ENCODE data around the gene PFN1. TPM values are rescaled to one million over a fixed set of nuclear protein-coding genes. Genes with fewer than 3 reads are reported as not detected.

PFN1 gene
- total RNA-seq, 1 donor from 2014 or later: 280 TPM

DNA sequence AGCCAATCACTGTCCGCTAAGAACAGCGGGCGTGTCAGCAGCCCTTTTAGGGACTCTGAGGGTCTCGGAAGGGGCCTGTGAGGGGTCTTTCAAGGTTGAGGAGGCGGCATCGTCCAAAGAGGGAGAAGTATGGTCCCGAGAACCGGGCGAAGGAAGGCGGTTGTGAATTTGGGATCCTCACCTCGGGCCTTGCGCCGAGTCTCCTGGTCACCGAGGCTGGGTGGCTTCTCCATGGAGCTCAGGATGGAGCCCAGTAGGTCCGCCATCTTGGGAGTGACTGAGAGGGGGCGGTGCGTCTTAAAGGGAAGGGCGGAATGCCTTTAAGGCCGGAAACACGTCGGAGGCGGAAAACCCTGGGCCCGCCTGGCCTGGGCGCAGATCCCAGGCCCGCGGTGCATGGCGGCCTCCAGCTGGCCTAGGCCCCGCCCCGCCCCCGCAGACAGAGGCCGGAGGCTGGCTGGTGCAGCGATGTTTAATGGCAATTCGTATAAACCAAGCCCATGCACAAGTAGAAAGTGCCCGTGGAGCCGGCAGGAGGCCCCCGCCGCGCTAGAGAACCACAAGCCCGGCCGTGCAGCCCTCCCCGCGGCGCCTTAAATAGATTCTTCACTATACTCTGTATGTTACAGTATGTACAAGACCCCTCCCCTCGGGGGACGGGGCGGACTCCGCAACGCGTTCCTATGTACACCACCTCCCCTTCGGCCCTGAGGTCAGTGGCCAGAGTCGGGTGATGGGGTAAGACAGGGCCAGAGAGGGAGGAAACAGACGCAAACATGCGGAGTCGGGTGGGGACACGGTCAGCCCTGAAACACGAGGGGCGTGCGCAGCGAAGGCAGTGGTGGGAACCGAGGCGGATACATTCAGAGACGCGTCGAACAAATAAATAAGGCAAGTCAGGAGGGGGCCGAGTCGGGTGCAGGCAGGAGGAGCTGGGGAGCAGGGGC is 19.5 kb upstream of the PFN1 start, which contains the start of gene SPAG7:
Gene SPAG7 (minus strand): TSS at position 279 of the 947 bp plus-strand sequence. CDS start 13 bp downstream, at position 266.
- peak; percentile 99 for DNase-seq (ENCODE audit: low read depth in 2 of 2)

- peak; percentile 100 for DNase-seq (ENCODE audit: low read depth in 2 of 2)
Measured at GRCh38 chr17:4966844-4967538, 18.7 kb upstream of the PFN1 start.

DNA sequence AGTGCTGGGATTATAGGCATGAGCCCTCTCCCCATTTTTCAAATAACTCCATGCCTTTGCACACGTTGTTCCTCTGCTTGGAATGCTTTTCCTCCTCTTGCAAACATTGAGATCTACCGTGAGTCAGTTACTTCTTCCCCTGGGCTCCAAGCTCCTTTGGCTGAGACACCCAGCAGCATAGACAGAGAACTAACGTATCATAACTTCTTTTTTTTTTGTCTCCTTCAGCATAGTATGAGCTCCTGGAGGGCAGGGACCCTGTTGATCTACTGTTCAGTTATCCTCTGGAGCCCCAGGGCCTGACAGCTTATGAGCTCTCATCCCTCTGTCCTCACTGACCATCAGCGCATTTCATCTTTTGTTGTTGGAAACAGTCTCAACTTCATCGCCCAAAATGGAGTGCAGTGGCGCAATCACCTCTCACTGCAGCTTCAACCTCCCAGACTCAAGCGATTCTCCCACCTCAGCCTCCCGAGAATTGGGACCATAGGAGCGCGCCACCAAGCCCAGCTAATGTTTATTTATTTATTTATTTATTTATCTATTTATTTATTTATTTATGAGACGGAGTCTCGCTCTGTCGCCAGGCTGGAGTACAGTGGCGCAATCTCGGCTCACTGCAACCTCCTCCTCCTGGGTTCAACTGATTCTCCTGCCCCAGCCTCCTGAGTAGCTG is 17.1 kb upstream of the PFN1 start:
- DNase-seq (ENCODE audit: low read depth in 2 of 2): no peak

DNA sequence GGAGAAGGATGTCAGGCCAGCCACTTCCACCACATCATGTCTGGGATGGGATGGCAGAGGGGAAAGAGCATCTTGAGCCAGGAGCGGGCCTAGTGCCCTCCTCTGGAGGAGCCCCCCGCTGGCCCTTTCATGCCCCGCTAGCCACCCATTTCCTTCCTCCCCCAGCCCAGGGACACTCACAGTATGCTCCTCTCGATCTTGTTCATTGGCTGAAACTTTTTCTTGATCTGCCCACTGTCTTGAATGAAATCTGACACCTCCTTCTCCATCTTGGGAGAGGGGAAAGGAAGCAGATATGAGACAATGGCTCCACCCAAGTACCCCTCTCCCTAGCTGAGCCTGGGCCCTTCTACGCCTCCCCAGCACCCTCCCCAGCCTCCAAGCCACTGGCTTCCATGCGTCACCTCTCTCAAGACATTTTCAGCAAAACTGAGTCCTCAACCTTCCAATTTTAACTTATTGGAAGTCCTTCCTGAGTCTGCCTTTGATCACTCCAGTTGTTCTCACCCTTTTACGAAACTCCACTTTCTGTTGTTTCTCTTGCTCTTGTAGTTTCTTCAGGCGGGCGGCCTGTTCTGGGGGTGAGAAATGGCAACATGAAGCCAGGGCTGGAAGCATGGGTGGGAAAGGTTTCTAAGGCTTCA is 12.1 kb upstream of the PFN1 start:
- DNase-seq (ENCODE audit: low read depth in 2 of 2): no peak

DNA sequence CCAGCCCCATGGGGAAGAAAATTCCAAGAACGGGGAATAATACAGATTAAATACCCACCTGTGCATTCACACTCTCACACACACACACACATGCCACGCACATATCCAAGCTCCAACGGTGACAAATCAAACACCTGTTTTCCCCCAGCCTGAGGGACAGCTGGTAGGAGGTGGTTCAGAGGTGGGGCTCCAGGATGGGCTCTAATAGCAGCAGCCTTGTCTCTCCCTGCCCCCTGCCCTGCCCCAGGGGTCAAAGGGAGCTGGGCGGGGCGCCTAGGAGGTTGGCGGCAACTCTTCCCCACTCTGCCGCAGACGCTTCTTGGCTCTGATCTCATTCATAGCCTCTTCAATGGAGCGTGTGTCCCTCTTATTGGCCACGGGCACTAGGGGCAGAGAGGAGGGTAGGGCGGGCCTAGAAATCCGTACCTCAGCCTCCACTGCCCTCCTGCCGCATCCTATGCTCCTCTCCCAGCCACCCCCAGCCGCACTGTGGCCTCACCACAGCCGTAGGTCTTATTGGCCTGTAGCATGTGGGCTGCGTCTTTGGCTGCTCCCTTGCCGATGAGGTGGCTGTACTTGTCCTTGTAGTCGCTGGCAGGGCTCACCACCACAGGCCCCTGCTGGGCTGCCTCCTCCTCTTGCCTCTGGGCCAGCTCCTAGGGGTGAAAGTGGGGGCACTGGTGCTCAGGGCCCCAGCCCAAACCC is 11.1 kb upstream of the PFN1 start:
- DNase-seq (ENCODE audit: low read depth in 2 of 2): no peak

- no peak for DNase-seq (ENCODE audit: low read depth in 2 of 2)
Measured at GRCh38 chr17:4958102-4958501, 9.8 kb upstream of the PFN1 start.

GRCh38 chr17:4956493-4957061 is 8.2 kb upstream of the PFN1 start:
- peak; percentile 19 to 37 for DNase-seq (ENCODE audit: low read depth in 2 of 2)

DNA sequence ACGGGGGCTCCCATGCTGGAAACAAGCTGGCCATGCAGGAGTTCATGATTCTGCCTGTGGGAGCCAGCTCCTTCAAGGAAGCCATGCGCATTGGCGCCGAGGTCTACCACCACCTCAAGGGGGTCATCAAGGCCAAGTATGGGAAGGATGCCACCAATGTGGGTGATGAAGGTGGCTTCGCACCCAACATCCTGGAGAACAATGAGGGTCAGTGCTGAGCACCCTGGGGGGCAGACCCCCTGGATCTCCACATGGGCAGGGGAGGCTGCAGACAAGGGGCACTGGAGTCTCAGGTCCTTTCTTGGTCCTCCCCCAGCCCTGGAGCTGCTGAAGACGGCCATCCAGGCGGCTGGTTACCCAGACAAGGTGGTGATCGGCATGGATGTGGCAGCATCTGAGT is 6.8 kb upstream of the PFN1 start:
- DNase-seq (ENCODE audit: low read depth in 2 of 2): no peak

DNA sequence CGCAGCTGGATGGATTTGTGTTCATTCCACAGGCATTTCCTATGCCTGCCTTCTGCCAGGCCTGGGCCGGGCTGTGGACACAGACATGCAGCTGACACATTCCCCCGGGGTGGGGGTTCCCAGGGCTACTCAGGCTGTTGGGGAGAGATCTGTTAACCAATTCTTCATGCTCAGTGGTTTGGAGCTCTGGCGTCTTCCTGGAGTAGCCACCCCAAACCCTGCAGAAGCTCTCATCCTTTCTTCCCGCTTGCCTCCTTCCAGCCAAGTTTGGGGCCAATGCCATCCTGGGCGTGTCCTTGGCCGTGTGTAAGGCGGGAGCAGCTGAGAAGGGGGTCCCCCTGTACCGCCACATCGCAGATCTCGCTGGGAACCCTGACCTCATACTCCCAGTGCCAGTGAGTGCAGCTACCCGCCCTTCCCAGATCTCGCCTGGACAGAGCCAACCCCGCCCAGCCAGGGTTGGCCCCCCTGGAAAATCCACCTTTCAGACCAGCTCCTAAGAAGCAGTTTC is 5.2 kb upstream of the PFN1 start:
- DNase-seq (ENCODE audit: low read depth in 2 of 2): peak in 1 of 2 donors; percentile 68

GRCh38 chr17:4951486-4951885 is 3.2 kb upstream of the PFN1 start:
- no peak for DNase-seq (ENCODE audit: low read depth in 2 of 2)

- no peak for DNase-seq (ENCODE audit: low read depth in 2 of 2)
Measured at GRCh38 chr17:4950746-4951204, 2.4 kb upstream of the PFN1 start, which contains the start of gene ENO3. TSS of gene ENO3 (plus strand) at chr17:4951119. CDS start at chr17:4951830, 711 bp downstream.

DNA sequence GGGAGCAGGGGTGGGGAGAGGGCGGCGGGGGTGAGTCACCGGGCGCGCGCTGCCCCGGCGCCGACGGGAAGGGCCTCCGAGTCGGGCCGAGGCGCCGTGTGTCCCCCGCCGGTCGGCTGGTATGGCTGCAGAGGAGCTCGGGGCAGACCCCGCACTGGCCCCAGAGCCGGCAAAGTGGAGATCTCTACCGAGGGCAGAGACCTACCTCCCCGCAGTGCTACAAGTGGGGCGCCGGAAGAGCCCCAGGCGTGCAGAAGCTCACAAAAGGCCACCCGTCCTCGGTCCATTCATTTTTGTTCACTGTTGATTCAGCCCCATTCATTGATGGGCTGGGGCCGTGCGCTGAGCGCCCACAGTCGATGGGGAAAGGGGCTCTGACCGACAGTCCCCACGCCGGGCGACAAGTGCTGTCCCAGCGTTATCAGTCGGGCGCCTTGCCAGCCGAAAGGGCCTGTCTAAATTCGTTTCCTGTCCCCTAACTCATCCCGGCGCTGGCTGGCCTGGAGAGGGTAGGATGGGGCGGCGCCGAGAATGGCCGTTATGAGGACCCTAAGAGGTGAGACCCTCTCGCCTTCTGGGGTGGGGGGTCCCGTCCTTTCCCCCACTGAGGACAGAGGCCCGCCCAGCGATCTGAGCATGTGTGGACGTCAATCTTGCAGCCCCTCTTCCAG is 1.9 kb upstream of the PFN1 start:
- DNase-seq (ENCODE audit: low read depth in 2 of 2): peak; percentile 50 to 57

DNA sequence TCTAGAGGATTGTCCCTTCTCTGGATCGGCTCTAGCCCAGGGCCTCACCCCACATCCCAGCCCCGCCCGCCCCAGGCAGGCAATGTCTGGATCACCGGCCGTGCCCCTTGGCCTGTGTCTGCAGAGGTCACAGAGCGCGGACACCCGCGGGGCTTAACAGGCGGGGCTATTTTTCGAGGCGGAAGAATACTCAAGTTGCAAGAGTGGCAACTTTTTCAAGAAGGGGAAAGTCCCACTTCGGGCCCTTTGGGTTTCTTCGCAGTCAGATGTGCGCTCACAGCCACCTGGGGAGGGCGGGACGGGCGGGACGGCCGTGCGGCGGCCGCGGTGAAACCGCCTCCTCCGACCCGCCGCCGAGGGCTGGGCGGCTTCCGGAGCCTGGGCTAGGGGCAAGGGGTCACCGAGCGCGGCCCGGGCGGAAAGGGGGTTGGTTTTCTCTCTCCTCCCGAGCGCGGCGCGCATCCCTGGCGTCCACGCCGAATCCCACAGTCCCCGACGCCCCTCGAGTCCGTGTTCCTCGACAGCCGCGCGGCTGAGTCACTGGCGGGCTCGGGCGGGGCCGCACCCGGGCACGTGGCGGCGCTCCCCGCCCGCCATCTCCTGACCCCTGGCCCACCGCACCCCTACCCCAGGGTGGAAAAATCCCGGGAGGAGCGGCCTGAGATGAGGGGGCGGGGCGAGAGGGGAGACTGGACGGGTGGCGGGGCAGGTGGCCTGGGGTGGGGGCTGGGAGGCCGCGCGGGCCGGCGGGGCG is 1.2 kb upstream of the PFN1 start:
- peak; percentile 42 to 74 for DNase-seq (ENCODE audit: low read depth in 2 of 2)

DNA sequence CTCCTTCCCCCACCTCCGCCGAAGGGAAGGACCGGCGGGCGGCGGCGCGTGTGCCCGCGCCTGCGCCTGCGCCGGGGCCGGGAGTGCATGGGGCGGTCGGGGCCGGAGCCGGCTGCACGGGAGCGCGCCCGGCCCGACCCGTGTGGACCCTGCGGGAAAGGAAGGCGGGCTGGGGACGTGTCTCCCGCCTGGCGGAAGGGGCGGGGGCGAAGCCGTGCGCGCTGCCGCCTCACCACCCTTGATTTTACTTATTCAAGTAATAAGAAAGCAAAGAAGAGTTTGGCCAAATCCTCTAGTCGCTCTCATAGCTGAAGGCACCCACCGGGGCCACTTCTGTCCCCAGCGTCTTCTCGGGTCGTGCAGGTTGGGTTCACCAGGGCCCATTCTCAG is 596 bp upstream of the PFN1 start:
- DNase-seq (ENCODE audit: low read depth in 2 of 2): peak; percentile 89

DNA sequence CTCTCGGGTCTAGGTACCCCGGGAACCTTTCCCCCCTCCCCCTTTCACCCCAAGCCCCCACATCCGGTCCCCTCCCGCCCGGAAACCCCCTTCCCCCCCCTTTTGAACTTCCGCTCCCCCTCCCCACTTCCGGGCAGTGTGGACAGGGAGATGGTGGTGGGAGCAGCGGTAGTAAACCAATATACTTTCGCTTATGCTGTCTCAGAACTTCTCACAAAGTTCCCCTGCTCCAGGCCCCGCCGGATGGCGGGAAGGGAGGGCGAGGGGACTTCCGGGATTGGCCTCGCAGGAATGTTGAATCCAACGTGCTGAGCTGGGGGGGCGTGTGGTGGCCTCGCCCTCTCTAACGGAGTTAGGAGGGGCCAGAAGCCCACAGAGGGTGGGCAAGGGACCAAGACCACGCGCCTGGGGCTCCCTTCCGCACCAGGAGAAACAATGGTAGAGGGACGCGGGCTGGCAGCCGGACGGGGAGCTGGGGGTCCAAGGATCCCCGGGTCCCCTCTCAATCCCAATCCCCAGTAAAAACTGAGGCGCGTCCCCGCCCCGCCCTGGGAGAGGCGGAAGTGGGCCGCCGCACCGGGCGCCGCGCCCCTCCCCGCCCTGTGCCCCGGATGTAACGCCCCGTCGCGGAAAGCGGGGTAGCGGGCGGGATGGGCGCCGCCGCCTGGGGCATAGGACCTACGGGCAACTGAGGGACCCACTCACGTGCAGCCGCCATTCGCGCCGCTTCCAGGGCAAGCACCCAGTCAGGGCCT is 742 bp downstream of the PFN1 start:
- peak; percentile 64 to 66 for DNase-seq (ENCODE audit: low read depth in 2 of 2)

GRCh38 chr17:4947010-4947410 is 1.3 kb downstream of the PFN1 start:
- DNase-seq (ENCODE audit: low read depth in 2 of 2): peak in 1 of 2 donors; percentile 33

- no peak for DNase-seq (ENCODE audit: low read depth in 2 of 2)
Measured at GRCh38 chr17:4946312-4946976, 1.9 kb downstream of the PFN1 start.

- no peak for DNase-seq (ENCODE audit: low read depth in 2 of 2)
Measured at GRCh38 chr17:4945944-4946280, 2.4 kb downstream of the PFN1 start.

Data from lung microvascular endothelial cell (primary cell).